ENCODE measurements around the gene PCDH17. TPM values are rescaled to one million over a fixed set of nuclear protein-coding genes. Genes with fewer than 3 reads are reported as not detected.

Gene PCDH17
- total and polyA plus RNA-seq, 4 donors = 0.59 to 8.8 (median 0.98) TPM

- DNase-seq (ENCODE audit: low spot score) = no peak
- Histone ChIP-seq H3K4me1 (ENCODE audit: control insufficient read depth in 4 of 4, insufficient read depth in 4 of 4, low read length in 3 of 4) (no peaks in the 10 kb centered on the region), H3K9ac (ENCODE audit: low read depth in 1 of 2, low read length in 2 of 2) (no peak overlapping the region), H3K9me3 (ENCODE audit: control insufficient read depth in 4 of 4, low read length in 3 of 4) (no peaks in the 10 kb centered on the region), H3K36me3 (ENCODE audit: control insufficient read depth in 4 of 4, insufficient read depth in 3 of 4, low read depth in 1 of 4, low read length in 3 of 4) (no peaks in the 10 kb centered on the region), H3K27me3 (ENCODE audit: control insufficient read depth in 4 of 4, insufficient read depth in 4 of 4, low read length in 3 of 4) (peaks cover 0 to 2% (median 0%) of the 10 kb centered on the region in 4 donors), H3K4me3 (ENCODE audit: low read depth in 1 of 3, low read length in 3 of 3) (no peak overlapping the region), H3K27ac (ENCODE audit: low read depth in 1 of 2, low read length in 2 of 2) (no peak overlapping the region)
- 79% methylated on average over 3 of the region's 3 CpGs for WGBS
- TF ChIP-seq HNF4G (IDR thresholded peaks at IDR 0.05) = no peak
- TF ChIP-seq, protein P1, sequence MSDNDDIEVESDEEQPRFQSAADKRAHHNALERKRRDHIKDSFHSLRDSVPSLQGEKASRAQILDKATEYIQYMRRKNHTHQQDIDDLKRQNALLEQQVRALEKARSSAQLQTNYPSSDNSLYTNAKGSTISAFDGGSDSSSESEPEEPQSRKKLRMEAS (IDR thresholded peaks at IDR 0.05) = no peak
- TF ChIP-seq, protein P2, sequence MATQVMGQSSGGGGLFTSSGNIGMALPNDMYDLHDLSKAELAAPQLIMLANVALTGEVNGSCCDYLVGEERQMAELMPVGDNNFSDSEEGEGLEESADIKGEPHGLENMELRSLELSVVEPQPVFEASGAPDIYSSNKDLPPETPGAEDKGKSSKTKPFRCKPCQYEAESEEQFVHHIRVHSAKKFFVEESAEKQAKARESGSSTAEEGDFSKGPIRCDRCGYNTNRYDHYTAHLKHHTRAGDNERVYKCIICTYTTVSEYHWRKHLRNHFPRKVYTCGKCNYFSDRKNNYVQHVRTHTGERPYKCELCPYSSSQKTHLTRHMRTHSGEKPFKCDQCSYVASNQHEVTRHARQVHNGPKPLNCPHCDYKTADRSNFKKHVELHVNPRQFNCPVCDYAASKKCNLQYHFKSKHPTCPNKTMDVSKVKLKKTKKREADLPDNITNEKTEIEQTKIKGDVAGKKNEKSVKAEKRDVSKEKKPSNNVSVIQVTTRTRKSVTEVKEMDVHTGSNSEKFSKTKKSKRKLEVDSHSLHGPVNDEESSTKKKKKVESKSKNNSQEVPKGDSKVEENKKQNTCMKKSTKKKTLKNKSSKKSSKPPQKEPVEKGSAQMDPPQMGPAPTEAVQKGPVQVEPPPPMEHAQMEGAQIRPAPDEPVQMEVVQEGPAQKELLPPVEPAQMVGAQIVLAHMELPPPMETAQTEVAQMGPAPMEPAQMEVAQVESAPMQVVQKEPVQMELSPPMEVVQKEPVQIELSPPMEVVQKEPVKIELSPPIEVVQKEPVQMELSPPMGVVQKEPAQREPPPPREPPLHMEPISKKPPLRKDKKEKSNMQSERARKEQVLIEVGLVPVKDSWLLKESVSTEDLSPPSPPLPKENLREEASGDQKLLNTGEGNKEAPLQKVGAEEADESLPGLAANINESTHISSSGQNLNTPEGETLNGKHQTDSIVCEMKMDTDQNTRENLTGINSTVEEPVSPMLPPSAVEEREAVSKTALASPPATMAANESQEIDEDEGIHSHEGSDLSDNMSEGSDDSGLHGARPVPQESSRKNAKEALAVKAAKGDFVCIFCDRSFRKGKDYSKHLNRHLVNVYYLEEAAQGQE (IDR thresholded peaks at IDR 0.05) = no peak
- no peak for TF ChIP-seq CTCF (IDR thresholded peaks at IDR 0.05; ENCODE audit: low read depth, low read length, missing input control)
- TF ChIP-seq GABPA (IDR thresholded peaks at IDR 0.05 in 1 of 2, conservative IDR thresholded peaks at IDR 0.05 in 1 of 2) = no peak
- no peak for TF ChIP-seq RAD21 (IDR thresholded peaks at IDR 0.05)
- TF ChIP-seq SP1 (IDR thresholded peaks at IDR 0.05) = no peak
- TF ChIP-seq NR2F2 (IDR thresholded peaks at IDR 0.05) = no peak
- no peak for TF ChIP-seq YY1 (IDR thresholded peaks at IDR 0.05)
- TF ChIP-seq HNF4A (conservative IDR thresholded peaks at IDR 0.05) = no peak
- no peak for TF ChIP-seq RXRA (IDR thresholded peaks at IDR 0.05)
- TF ChIP-seq, protein P3, sequence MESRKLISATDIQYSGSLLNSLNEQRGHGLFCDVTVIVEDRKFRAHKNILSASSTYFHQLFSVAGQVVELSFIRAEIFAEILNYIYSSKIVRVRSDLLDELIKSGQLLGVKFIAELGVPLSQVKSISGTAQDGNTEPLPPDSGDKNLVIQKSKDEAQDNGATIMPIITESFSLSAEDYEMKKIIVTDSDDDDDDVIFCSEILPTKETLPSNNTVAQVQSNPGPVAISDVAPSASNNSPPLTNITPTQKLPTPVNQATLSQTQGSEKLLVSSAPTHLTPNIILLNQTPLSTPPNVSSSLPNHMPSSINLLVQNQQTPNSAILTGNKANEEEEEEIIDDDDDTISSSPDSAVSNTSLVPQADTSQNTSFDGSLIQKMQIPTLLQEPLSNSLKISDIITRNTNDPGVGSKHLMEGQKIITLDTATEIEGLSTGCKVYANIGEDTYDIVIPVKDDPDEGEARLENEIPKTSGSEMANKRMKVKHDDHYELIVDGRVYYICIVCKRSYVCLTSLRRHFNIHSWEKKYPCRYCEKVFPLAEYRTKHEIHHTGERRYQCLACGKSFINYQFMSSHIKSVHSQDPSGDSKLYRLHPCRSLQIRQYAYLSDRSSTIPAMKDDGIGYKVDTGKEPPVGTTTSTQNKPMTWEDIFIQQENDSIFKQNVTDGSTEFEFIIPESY (IDR thresholded peaks at IDR 0.05) = no peak
- no peak for TF ChIP-seq EGR1 (IDR thresholded peaks at IDR 0.05; ENCODE audit: low read depth in 2 of 2)
- no peak for TF ChIP-seq JUND (IDR thresholded peaks at IDR 0.05)
- no peak for TF ChIP-seq TAF1 (conservative IDR thresholded peaks at IDR 0.05)
- TF ChIP-seq FOXA2 (IDR thresholded peaks at IDR 0.05) = no peak
- no peak for TF ChIP-seq FOXA1 (IDR thresholded peaks at IDR 0.05)
- TF ChIP-seq, protein P4, sequence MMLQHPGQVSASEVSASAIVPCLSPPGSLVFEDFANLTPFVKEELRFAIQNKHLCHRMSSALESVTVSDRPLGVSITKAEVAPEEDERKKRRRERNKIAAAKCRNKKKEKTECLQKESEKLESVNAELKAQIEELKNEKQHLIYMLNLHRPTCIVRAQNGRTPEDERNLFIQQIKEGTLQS (IDR thresholded peaks at IDR 0.05) = no peak
Measured at GRCh38 chr13:57644106-57644505, 12.6 kb downstream of the PCDH17 start.
